SKM-1 treated with dmso at 0.1 percent for 144 hours (cell line): Measurements from ENCODE around the gene CCDC33.

Experiments
- DNase-seq: peaks from one replicate; lab custom pipeline; 2025; ENCODE audit not compliant: unreplicated experiment; lab: John Stamatoyannopoulos, UW

The CCDC33 gene

GRCh38 chr15:74258456-74259291 lies 22.5 kb downstream of the CCDC33 start:
- no peak for DNase-seq

- DNase-seq: no peak
Observed at GRCh38 chr15:74259292-74259648, 23.1 kb downstream of the CCDC33 start.

GRCh38 chr15:74259821-74260607 lies 23.9 kb downstream of the CCDC33 start:
- no peak for DNase-seq

- no peak for DNase-seq
Observed at GRCh38 chr15:74261041-74261440, 24.9 kb downstream of the CCDC33 start.

- no peak for DNase-seq
Observed at GRCh38 chr15:74261685-74262084, 25.6 kb downstream of the CCDC33 start.

- no peak for DNase-seq
Observed at GRCh38 chr15:74262151-74262550, 26.0 kb downstream of the CCDC33 start.

- no peak for DNase-seq
Observed at GRCh38 chr15:74262625-74263024, 26.5 kb downstream of the CCDC33 start.

GRCh38 chr15:74263466-74263865 lies 27.3 kb downstream of the CCDC33 start:
- no peak for DNase-seq

GRCh38 chr15:74264081-74264501 lies 28.0 kb downstream of the CCDC33 start:
- DNase-seq: no peak

GRCh38 chr15:74265046-74265639 lies 29.0 kb downstream of the CCDC33 start:
- no peak for DNase-seq

GRCh38 chr15:74268020-74268419 lies 31.9 kb downstream of the CCDC33 start:
- DNase-seq: no peak

- DNase-seq: no peak
Observed at GRCh38 chr15:74269362-74270035, 33.4 kb downstream of the CCDC33 start.

- DNase-seq: no peak
Observed at GRCh38 chr15:74270155-74270554, 34.0 kb downstream of the CCDC33 start.

- no peak for DNase-seq
Observed at GRCh38 chr15:74270854-74271520, 34.9 kb downstream of the CCDC33 start.

- no peak for DNase-seq
Observed at GRCh38 chr15:74272812-74273211, 36.7 kb downstream of the CCDC33 start.

GRCh38 chr15:74274470-74275038 lies 38.4 kb downstream of the CCDC33 start:
- DNase-seq: no peak

- no peak for DNase-seq
Observed at GRCh38 chr15:74275957-74276356, 39.8 kb downstream of the CCDC33 start.

- no peak for DNase-seq
Observed at GRCh38 chr15:74276560-74276959, 40.4 kb downstream of the CCDC33 start.

GRCh38 chr15:74277242-74277810 lies 41.2 kb downstream of the CCDC33 start:
- no peak for DNase-seq

GRCh38 chr15:74278207-74278606 lies 42.1 kb downstream of the CCDC33 start:
- no peak for DNase-seq
